GM12878 (cell line): ENCODE results near the gene SNCA. TPM values are rescaled to one million over a fixed set of nuclear protein-coding genes. Genes with fewer than 3 reads are reported as not detected.

Experiments used
- ATAC-seq: fragments of 200-7000 bp; cut with Tn5 transposase; 3 replicates; pipeline ENCODE4 v1.9.1; 2020; ENCODE audit warnings: mild to moderate bottlenecking, moderate library complexity
- BruUV-seq: library from RNA; stranded (reverse); fragments of 400-500 nt; replicated peaks from 2 replicates; lab custom pipeline; 2021; lab: Mats Ljungman, UMichigan
- CTCF ChIA-PET: fragments of 300-600 bp; sonication (Branson Sonifier 250); formaldehyde crosslinking; extraction: SDS; loops from one replicate; lab custom pipeline; 2021; ENCODE audit warnings: inconsistent platforms; lab: Yijun Ruan, JAX
- POLR2A ChIA-PET: fragments of 350-600 bp; formaldehyde crosslinking; extraction: SDS; loops from one replicate; lab custom pipeline; 2021; ENCODE audit warnings: inconsistent platforms; lab: Charles Lee
- RAD21 ChIA-PET: fragments of 300-600 bp; sonication (Branson Sonifier 250); formaldehyde crosslinking; loops from one replicate; lab custom pipeline; 2023; ENCODE audit warnings: antibody characterized with exemption; ENCODE audit not compliant: unreplicated experiment; lab: Charles Lee
- SMC1A ChIA-PET: fragments of 300-600 bp; sonication (Branson Sonifier 250); formaldehyde crosslinking; loops from one replicate; lab custom pipeline; 2023; ENCODE audit not compliant: unreplicated experiment, uncharacterized antibody; lab: Charles Lee
- DNase-seq: peaks from one replicate; pipeline ENCODE4 v3.0.0-alpha.2; 2011; ENCODE audit warnings: low read depth, low spot score
- FAIRE-seq: peaks from 3 replicates; lab custom pipeline; 2011; peaks lifted over from hg19 to GRCh38; lab: Jason Lieb, UNC
- H2AFZ ChIP-seq: 2 replicates; pipeline ENCODE4 v1.6.0; 2011; ENCODE audit warnings: low read depth, low read length, control low read depth; ENCODE audit not compliant: control insufficient read depth
- H3K27ac ChIP-seq: 2 replicates; pipeline ENCODE4 v1.5.1; 2011; ENCODE audit warnings: control low read depth; ENCODE audit not compliant: control insufficient read depth, insufficient read depth
- H3K27me3 ChIP-seq, 2 experiments: replicated peaks in 1 of 2; 2 replicates each; pipeline versions ENCODE4 v1.6.0 to v1.6.1; 2011; ENCODE audit warnings: low read length in 1 of 2; ENCODE audit not compliant: control insufficient read depth in 2 of 2, insufficient read depth in 2 of 2
- H3K36me3 ChIP-seq, 2 experiments: 2 replicates each; pipeline ENCODE4 v1.5.1; 2011; ENCODE audit warnings: low read length in 1 of 2; ENCODE audit not compliant: control insufficient read depth in 2 of 2, insufficient read depth in 2 of 2
- H3K4me1 ChIP-seq: 2 replicates; pipeline ENCODE4 v1.6.1; 2011; ENCODE audit warnings: mild to moderate bottlenecking, low read length, moderate library complexity, mixed read lengths; ENCODE audit not compliant: control insufficient read depth, insufficient read depth
- H3K4me2 ChIP-seq: 2 replicates; pipeline ENCODE4 v1.6.0; 2011; ENCODE audit warnings: control low read depth; ENCODE audit not compliant: control insufficient read depth, insufficient read depth
- H3K4me3 ChIP-seq: fragments of 200-600 bp; sonication (generic); 2 replicates; pipeline ENCODE4 v1.5.1; 2016
- H3K79me2 ChIP-seq: 2 replicates; pipeline ENCODE4 v1.6.0; 2011; ENCODE audit warnings: low read length; ENCODE audit not compliant: control insufficient read depth, insufficient read depth
- H3K9ac ChIP-seq: 2 replicates; pipeline ENCODE4 v1.8.0; 2011; ENCODE audit warnings: low read length, control low read depth, mixed read lengths; ENCODE audit not compliant: control insufficient read depth, insufficient read depth
- H3K9me3 ChIP-seq: replicated peaks from 3 replicates; pipeline ENCODE4 v1.5.1; 2011; ENCODE audit warnings: mild to moderate bottlenecking, low read length; ENCODE audit not compliant: control insufficient read depth, insufficient read depth
- H4K20me1 ChIP-seq: 2 replicates; pipeline ENCODE4 v1.6.0; 2011; ENCODE audit not compliant: control insufficient read depth, insufficient read depth
- BCL11A ChIP-seq: IDR thresholded peaks from 2 replicates; pipeline ENCODE4 v1.6.1; 2011; ENCODE audit warnings: low read depth, low read length
- BRCA1 ChIP-seq: IDR thresholded peaks from 2 replicates; pipeline ENCODE4 v1.6.1; 2011; ENCODE audit warnings: low read depth, low read length, improper control_type of control experiment
- CBX3 ChIP-seq: fragments of 200-600 bp; sonication (generic); IDR thresholded peaks from 2 replicates; pipeline ENCODE4 v1.6.1; 2016; ENCODE audit warnings: low read depth, borderline replicate concordance
- CREB1 ChIP-seq: IDR thresholded peaks from 2 replicates; pipeline ENCODE4 v1.6.1; 2012; ENCODE audit warnings: low read depth, mild to moderate bottlenecking, inconsistent platforms
- CREM ChIP-seq: IDR thresholded peaks from 2 replicates; pipeline ENCODE4 v1.6.1; 2014; ENCODE audit warnings: antibody characterized with exemption, low read depth
- E2F4 ChIP-seq: IDR thresholded peaks from 2 replicates; pipeline ENCODE4 v1.6.1; 2012; ENCODE audit warnings: low read depth, low read length, improper control_type of control experiment
- EGR1 ChIP-seq, 2 experiments: IDR thresholded peaks; 1 replicate in 1 of 2; 2 replicates in 1 of 2; pipeline ENCODE4 v1.6.1; 2011 to 2012; ENCODE audit warnings: low read depth in 2 of 2, low read length in 2 of 2, borderline replicate concordance in 1 of 2, mild to moderate bottlenecking in 1 of 2, moderate library complexity in 1 of 2
- HDAC2 ChIP-seq: fragments of 200-600 bp; sonication (generic); IDR thresholded peaks from 2 replicates; pipeline ENCODE4 v1.6.1; 2017
- HDAC6 ChIP-seq: fragments of 200-600 bp; sonication (generic); IDR thresholded peaks from one replicate; pipeline ENCODE4 v1.8.0; 2017; ENCODE audit warnings: antibody characterized with exemption; ENCODE audit not compliant: unreplicated experiment
- NBN ChIP-seq: fragments of 450-650 bp; IDR thresholded peaks from 2 replicates; pipeline ENCODE4 v1.6.1; 2016
- NFIC ChIP-seq: IDR thresholded peaks from 2 replicates; pipeline ENCODE4 v1.6.1; 2012; ENCODE audit warnings: low read depth, mild to moderate bottlenecking, inconsistent platforms, low read length, moderate library complexity
- RB1 ChIP-seq: fragments of 450-650 bp; formaldehyde crosslinking; IDR thresholded peaks from 2 replicates; pipeline ENCODE4 v1.6.1; 2017; ENCODE audit warnings: mild to moderate bottlenecking, borderline replicate concordance
- SIX5 ChIP-seq: IDR thresholded peaks from 2 replicates; pipeline ENCODE4 v1.6.1; 2011; ENCODE audit warnings: mild to moderate bottlenecking, low read depth, low read length, moderate library complexity; ENCODE audit not compliant: severe bottlenecking
- SMC3 ChIP-seq: IDR thresholded peaks from 2 replicates; pipeline ENCODE4 v1.6.1; 2011; ENCODE audit warnings: low read length, improper control_type of control experiment, borderline replicate concordance
- TCF7 ChIP-seq: IDR thresholded peaks from 2 replicates; pipeline ENCODE4 v1.6.1; 2014; ENCODE audit warnings: antibody characterized with exemption, borderline replicate concordance
- ZNF274 ChIP-seq: IDR thresholded peaks from one replicate; pipeline ENCODE4 v1.8.0; 2011; ENCODE audit not compliant: insufficient read length, insufficient read depth
- in situ Hi-C: fragments of 300-500 bp; cut with MboI; formaldehyde crosslinking; loops from 9 replicates; pipeline ENCODE4 v1.14.3; 2018; ENCODE audit warnings: mixed read lengths
- intact Hi-C: fragments of 100-400 bp; cut with micrococcal nuclease; formaldehyde crosslinking; loops from one replicate; pipeline ENCODE4 v1.14.2; 2022; ENCODE audit not compliant: unreplicated experiment
- polyA plus RNA-seq, 11 experiments: library from polyadenylated mRNA; depleted of rRNA in 4 of 11; unstranded in 6 of 11; stranded (reverse) in 5 of 11; fragments of >200 nt; fragmentation: Nextera tagmentation in 4 of 11; fragmentation: Illumina TruSeq in 1 of 11; extraction: Ambion mirVana in 4 of 11; extraction: Trizol in 1 of 11; gene quantifications; 1 replicate in 1 of 11; 2 replicates in 10 of 11; pipeline versions ENCODE4 v1.2.1 to v1.2.3, GENCODE V29; 2011 to 2016; ENCODE audit warnings: inconsistent platforms in 2 of 11, missing spikeins in 2 of 11, low read depth in 1 of 11
- total RNA-seq, 4 experiments: library from RNA; depleted of rRNA in 3 of 4; stranded (reverse); fragments of >200 nt in 3 of 4; fragmentation: Illumina TruSeq in 1 of 4; extraction: Trizol in 1 of 4; gene quantifications; 2 replicates each; pipeline versions ENCODE4 v1.2.1 to v1.2.3, GENCODE V29; 2013 to 2021
- TF ChIP-seq, protein P1 (sequence below): fragments of 450-650 bp; formaldehyde crosslinking; IDR thresholded peaks from 2 replicates; pipeline ENCODE4 v1.5.0; 2022; ENCODE audit warnings: mild to moderate bottlenecking, missing genetic modification characterization
- TF ChIP-seq, protein P2 (sequence below): fragments of 150-350 bp; IDR thresholded peaks from 2 replicates; pipeline ENCODE4 v1.6.1; 2016; ENCODE audit warnings: low read depth, low read length

Gene SNCA
- total and polyA plus RNA-seq, 10 of the 15 experiments (the other 5 are each of a cell fraction or from before 2014, with no cell fraction given), result 0.22 TPM; not detected in 9

DNA sequence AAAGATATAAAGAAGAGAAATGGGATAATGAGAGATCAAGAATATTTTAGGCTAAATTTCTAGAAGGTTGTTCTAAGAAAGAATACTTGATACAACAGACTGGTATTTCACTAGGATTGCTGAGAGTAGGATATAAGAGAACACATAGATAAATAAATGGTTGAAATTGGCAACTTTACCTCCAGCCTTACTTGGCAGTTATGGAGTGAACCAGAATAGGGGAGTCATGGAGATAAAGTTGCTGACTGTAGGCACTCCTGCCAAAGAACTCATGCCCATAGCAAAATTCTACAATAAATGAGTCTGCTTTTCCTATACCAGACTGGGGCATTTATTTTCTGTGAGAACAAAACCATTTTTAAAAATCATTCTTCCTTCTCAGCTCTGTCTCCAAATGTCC, 31.3 kb upstream of the SNCA start:
- in situ Hi-C loops (no loop called here), intact Hi-C loops (no loop called here)
- no peak for ATAC-seq
- TF ChIP-seq RB1 (no peak), HDAC6 (no peak), NFIC (no peak), E2F4 (no peak), SMC3 (no peak), BCL11A (no peak), CBX3 (no peak), ZNF274 (no peak), CREM (no peak), EGR1 (IDR thresholded peaks at IDR 0.05; ENCODE audit: borderline replicate concordance in 1 of 2, low read depth in 2 of 2, low read length in 2 of 2) (no peak), BRCA1 (no peak), SIX5 (no peak), HDAC2 (no peak), CREB1 (no peak), TCF7 (no peak), NBN (no peak)
- TF ChIP-seq, protein P1, sequence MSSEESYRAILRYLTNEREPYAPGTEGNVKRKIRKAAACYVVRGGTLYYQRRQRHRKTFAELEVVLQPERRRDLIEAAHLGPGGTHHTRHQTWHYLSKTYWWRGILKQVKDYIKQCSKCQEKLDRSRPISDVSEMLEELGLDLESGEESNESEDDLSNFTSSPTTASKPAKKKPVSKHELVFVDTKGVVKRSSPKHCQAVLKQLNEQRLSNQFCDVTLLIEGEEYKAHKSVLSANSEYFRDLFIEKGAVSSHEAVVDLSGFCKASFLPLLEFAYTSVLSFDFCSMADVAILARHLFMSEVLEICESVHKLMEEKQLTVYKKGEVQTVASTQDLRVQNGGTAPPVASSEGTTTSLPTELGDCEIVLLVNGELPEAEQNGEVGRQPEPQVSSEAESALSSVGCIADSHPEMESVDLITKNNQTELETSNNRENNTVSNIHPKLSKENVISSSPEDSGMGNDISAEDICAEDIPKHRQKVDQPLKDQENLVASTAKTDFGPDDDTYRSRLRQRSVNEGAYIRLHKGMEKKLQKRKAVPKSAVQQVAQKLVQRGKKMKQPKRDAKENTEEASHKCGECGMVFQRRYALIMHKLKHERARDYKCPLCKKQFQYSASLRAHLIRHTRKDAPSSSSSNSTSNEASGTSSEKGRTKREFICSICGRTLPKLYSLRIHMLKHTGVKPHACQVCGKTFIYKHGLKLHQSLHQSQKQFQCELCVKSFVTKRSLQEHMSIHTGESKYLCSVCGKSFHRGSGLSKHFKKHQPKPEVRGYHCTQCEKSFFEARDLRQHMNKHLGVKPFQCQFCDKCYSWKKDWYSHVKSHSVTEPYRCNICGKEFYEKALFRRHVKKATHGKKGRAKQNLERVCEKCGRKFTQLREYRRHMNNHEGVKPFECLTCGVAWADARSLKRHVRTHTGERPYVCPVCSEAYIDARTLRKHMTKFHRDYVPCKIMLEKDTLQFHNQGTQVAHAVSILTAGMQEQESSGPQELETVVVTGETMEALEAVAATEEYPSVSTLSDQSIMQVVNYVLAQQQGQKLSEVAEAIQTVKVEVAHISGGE (CRISPR knock-in tag), result no peak
- TF ChIP-seq, protein P2, sequence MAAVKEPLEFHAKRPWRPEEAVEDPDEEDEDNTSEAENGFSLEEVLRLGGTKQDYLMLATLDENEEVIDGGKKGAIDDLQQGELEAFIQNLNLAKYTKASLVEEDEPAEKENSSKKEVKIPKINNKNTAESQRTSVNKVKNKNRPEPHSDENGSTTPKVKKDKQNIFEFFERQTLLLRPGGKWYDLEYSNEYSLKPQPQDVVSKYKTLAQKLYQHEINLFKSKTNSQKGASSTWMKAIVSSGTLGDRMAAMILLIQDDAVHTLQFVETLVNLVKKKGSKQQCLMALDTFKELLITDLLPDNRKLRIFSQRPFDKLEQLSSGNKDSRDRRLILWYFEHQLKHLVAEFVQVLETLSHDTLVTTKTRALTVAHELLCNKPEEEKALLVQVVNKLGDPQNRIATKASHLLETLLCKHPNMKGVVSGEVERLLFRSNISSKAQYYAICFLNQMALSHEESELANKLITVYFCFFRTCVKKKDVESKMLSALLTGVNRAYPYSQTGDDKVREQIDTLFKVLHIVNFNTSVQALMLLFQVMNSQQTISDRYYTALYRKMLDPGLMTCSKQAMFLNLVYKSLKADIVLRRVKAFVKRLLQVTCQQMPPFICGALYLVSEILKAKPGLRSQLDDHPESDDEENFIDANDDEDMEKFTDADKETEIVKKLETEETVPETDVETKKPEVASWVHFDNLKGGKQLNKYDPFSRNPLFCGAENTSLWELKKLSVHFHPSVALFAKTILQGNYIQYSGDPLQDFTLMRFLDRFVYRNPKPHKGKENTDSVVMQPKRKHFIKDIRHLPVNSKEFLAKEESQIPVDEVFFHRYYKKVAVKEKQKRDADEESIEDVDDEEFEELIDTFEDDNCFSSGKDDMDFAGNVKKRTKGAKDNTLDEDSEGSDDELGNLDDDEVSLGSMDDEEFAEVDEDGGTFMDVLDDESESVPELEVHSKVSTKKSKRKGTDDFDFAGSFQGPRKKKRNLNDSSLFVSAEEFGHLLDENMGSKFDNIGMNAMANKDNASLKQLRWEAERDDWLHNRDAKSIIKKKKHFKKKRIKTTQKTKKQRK, result no peak
- no peaks in the 10 kb centered on the region for H3K4me1 ChIP-seq
- CTCF ChIA-PET, result interaction anchor here (0.7 to 2.2 kb wide), 9 partner anchors 11 to 704 kb away, joined by 3 to 8 read pairs (median 4); partner anchors contain the start of gene MMRN1
- no peak for FAIRE-seq
- no peak overlapping the region for H3K9ac ChIP-seq
- H3K9me3 ChIP-seq, result no peaks in the 10 kb centered on the region
- POLR2A ChIA-PET, result no interaction called here
- no TSS peak for BruUV-seq
- no peaks in the 10 kb centered on the region for H3K36me3 ChIP-seq
- no peak for DNase-seq
- SMC1A ChIA-PET, result interaction anchor here (1.1 to 3.0 kb wide), 3 partner anchors 10 to 112 kb away, joined by 3 to 6 read pairs (median 3); no protein-coding TSS in a partner anchor
- H3K4me3 ChIP-seq, result no peak overlapping the region
- no peaks in the 10 kb centered on the region for H3K79me2 ChIP-seq
- no peak overlapping the region for H2AFZ ChIP-seq
- H4K20me1 ChIP-seq, result no peaks in the 10 kb centered on the region
- no peak overlapping the region for H3K27ac ChIP-seq
- H3K4me2 ChIP-seq, result no peak overlapping the region
- no peaks in the 10 kb centered on the region for H3K27me3 ChIP-seq
- RAD21 ChIA-PET, result interaction anchor here (1.1 kb wide), 1 partner anchor 26 kb away, joined by 6 read pairs; the partner anchor contains the start of gene MMRN1
